ENCODE data around the gene GALNS. TPM values are rescaled to one million over a fixed set of nuclear protein-coding genes. Genes with fewer than 3 reads are reported as not detected.

The GALNS gene
- polyA plus RNA-seq, 6 donors from 2014 or later = 6.1 to 21.4 (median 9.5) TPM

DNA sequence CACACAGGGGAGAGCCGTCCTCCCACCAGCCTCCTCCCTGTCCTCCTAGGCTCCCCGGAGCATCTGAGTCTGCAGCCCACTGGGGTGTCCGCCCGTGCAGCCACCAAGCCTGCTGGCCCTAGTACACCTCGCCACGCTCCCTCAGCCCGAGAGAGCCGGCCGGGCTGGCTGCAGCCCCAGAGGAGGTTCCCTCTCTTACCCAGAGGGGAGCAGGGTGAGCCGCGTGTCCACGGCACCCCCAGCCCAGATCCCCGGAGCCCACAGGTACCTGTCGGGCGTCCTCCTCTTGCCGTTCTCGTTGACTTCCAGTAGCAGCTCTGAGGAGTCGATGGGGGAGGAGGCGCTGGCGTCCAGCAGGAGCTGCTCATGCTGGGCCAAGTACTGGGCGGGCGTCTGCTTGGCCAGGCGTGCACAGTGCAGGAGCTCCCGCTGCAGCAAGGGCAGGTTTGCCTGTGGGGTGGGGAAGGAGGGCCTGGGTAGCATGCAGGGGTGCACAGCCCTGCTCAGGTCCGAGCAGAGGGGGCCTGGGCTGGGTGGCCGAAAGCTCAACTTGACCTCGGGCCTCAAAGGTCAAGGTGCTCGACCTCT, 29.0 kb upstream of the GALNS start:
- H3K9me3 Mint-ChIP-seq = peaks cover 0 to 3% (median 0%) of the 10 kb centered on the region in 7 donors
- H3K27ac Mint-ChIP-seq = peak overlapping the region in 1 of 6 donors; percentile 38
- H3K36me3 Mint-ChIP-seq = peaks cover 0 to under 1% of the 10 kb centered on the region in 2 donors
- peaks cover 7 to 13% (median 7%) of the 10 kb centered on the region in 3 donors for H3K4me1 Mint-ChIP-seq
- H3K27me3 Mint-ChIP-seq = no peaks in the 10 kb centered on the region
- ATAC-seq (ENCODE audit: low read depth in 2 of 2) (no peak), DNase-seq (no peak)
- no peak overlapping the region for H3K4me3 Mint-ChIP-seq

- Mint-ChIP-seq H3K4me1 (peaks cover 7 to 12% (median 7%) of the 10 kb centered on the region in 3 donors), H3K4me3 (peak overlapping the region in 1 of 8 donors; percentile 68), H3K36me3 (no peaks in the 10 kb centered on the region), H3K27ac (peak overlapping the region in 1 of 6 donors; percentile 47), H3K27me3 (no peaks in the 10 kb centered on the region), H3K9me3 (peaks cover 0 to 1% (median 0%) of the 10 kb centered on the region in 7 donors)
- DNase-seq (no peak), ATAC-seq (ENCODE audit: low read depth in 2 of 2) (no peak)
These were observed 28.0 kb upstream of the GALNS start for GRCh38 chr16:88884569-88885271.

DNA sequence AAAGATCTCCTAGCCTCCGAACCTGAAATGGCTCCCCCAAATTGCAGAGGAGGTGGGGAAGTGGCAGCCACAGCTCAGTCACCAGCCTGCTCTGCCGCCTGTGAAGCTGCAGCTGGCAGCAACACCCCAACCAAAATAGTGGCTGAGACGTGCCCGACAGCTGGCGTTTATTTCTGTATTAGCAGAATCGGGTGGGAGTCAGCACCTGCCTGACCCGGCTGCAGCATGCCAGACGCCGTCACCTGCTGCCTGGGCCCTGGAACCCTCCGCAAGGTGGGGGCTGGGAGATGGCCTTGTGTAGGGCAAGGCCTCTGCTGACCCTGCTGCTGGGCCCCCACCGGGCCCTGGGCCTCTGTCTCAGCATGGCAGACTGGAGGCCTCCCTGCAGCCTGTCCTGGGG, 27.2 kb upstream of the GALNS start:
- ATAC-seq (ENCODE audit: low read depth in 2 of 2) = no peak
- H3K4me1 Mint-ChIP-seq = peaks cover 7 to 10% (median 7%) of the 10 kb centered on the region in 3 donors
- DNase-seq = no peak
- no peaks in the 10 kb centered on the region for H3K36me3 Mint-ChIP-seq
- H3K27ac Mint-ChIP-seq = no peak overlapping the region
- H3K27me3 Mint-ChIP-seq = no peaks in the 10 kb centered on the region
- H3K4me3 Mint-ChIP-seq = no peak overlapping the region
- peaks cover 0 to 1% (median 0%) of the 10 kb centered on the region in 7 donors for H3K9me3 Mint-ChIP-seq

DNA sequence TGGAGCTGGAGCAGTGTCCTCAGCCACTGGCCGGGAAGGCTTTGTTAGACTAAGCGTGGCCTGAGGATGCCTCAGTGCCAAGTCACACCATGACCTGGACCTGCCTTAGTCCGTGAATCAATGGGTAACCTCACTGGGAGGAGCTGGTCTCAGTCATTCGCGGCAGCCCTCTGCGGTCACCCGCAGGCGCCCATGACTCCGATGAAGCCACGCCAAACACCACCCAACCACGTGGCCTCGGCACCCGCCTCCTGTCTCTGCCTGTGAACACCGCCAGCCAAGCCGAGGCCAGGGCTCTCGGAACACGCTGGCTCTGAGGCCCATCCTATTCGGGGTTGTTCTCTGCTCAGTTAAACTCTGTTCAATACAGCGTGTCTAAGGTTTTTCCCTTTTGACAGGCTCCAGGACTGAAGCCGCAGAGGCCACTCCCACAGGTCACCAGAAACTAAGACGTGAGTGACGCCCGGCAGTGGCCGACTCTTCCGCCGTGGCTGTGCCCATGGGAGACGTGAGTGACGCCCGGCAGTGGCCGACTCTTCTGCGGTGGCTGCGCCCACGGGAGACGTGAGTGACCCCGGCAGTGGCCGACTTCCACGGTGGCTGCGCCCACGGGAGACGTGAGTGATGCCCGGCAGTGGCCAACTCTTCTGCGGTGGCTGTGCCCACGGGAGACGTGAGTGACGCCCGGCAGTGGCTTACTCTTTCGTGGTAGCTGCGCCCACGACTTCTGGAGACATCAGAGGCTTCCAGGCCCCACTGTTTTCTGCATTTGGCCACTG, 26.6 kb upstream of the GALNS start:
- H3K27ac Mint-ChIP-seq = peak overlapping the region in 3 of 6 donors; percentile 24 to 65 (median 49)
- H3K27me3 Mint-ChIP-seq = no peaks in the 10 kb centered on the region
- H3K36me3 Mint-ChIP-seq = no peaks in the 10 kb centered on the region
- peaks cover 0 to 1% (median 0%) of the 10 kb centered on the region in 7 donors for H3K9me3 Mint-ChIP-seq
- H3K4me1 Mint-ChIP-seq = peaks cover 7 to 10% (median 7%) of the 10 kb centered on the region in 3 donors
- peak overlapping the region in 1 of 8 donors; percentile 16 for H3K4me3 Mint-ChIP-seq
- DNase-seq = no peak
- no peak for ATAC-seq (ENCODE audit: low read depth in 2 of 2)

DNA sequence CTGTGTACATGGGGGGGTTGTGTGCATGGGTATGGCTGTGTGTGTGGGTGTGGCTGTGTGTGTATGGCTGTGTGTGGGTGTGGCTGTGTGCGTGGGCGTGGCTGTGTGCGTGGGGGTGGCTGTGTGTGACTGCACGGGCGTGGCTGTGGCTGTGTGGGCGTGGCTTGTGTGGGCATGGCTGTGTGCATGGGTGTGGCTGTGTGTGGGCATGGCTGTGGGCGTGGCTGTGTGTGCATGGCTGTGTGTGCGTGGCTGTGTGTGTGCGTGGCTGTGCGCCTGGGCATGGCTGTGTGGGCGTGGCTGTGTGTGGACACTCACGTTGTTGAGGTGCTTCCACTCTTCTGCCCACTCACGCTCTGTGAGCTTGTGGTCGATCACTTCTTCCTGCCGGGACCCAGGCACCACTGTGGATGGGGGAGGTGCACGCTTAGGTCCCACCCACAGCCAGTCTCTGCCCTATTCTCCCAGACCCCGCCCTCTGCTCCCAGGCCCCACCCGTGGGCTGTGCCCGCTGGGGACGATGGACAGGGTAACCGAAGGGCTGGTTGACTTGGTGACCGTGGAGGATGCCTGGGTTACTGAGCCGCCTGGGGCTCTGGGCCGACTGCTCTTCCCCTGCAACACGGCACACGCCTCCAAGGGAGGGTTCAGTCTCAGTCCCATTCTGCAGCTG, 25.7 kb upstream of the GALNS start:
- ATAC-seq (ENCODE audit: low read depth in 2 of 2) (peak in 1 of 2 donors; percentile 40), DNase-seq (no peak)
- peaks cover 0 to 1% (median 0%) of the 10 kb centered on the region in 7 donors for H3K9me3 Mint-ChIP-seq
- no peaks in the 10 kb centered on the region for H3K27me3 Mint-ChIP-seq
- H3K27ac Mint-ChIP-seq = peak overlapping the region in 3 of 6 donors; percentile 25 to 94 (median 86)
- H3K4me1 Mint-ChIP-seq = peaks cover 4 to 10% (median 7%) of the 10 kb centered on the region in 3 donors
- H3K36me3 Mint-ChIP-seq = no peaks in the 10 kb centered on the region
- peak overlapping the region in 1 of 8 donors; percentile 60 for H3K4me3 Mint-ChIP-seq

DNA sequence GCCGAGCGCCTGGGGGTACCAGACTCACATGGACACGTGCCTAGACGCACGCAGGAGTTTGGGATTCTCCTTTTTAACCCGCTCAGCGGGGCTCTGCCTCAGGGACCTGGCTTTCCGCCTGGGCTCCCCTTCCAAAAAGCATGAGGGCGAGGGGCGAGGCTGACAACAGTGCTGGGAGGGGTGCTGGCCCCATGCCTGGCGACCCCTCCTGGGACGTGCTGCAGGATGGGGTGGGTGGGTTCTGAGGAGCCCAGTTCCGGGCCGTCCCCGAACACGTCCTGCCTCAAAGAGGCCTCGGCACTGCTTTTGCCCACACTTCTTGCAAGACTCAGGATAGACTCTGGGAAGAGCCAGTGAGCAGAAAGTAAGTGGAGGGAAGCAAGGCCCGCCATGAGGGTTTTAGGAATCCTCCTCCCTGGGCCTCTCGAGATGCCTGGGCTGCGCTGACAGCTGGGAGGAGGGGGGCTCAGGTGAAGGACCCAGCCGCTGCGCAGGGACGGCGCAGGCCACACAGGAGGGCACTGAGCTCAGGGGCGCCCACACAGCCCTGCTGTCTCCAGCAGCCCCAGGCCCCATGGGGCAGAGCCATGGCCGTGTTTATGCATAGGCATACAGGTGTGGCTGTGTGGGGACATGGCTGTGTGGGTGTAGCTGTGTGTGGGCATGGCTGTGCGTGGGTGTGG, 25.1 kb upstream of the GALNS start:
- DNase-seq = no peak
- no peaks in the 10 kb centered on the region for H3K27me3 Mint-ChIP-seq
- ATAC-seq (ENCODE audit: low read depth in 2 of 2) = no peak
- H3K4me1 Mint-ChIP-seq = peaks cover 4 to 10% (median 7%) of the 10 kb centered on the region in 3 donors
- peak overlapping the region in 2 of 6 donors; percentile 81 to 94 for H3K27ac Mint-ChIP-seq
- H3K36me3 Mint-ChIP-seq = no peaks in the 10 kb centered on the region
- peak overlapping the region in 1 of 8 donors; percentile 60 for H3K4me3 Mint-ChIP-seq
- H3K9me3 Mint-ChIP-seq = peaks cover 0 to 1% (median 0%) of the 10 kb centered on the region in 7 donors

DNA sequence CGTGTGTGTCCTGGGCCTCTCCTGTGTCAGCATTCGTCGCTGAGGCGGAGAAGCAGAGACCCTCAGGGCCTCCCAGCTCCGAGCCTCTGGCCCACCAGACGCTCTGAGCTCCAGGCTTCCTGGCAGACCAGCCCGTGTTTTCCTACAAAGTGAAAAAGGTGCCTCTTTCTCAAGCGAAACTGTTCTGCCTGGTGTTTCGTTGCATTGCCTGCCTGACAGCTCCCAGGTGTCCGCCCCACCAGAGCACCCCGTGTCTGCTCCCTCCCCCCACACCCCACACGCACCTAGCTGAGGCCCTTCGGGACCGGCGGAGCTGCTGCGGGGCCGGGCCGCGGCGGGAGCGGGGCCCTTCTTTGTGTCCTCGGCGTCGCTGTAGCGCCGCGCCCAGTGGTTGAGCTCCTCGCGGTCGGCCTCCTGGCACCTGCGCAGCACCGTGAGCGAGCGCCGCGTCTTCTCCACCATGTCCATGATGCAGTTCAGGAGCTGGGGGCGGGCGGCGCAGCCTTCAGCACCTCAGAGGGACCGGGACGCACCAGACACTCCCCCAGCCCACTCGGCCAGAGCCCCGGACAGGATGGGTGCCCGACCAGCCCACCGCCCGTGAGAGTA, 24.4 kb upstream of the GALNS start:
- ATAC-seq (ENCODE audit: low read depth in 2 of 2) (no peak), DNase-seq (no peak)
- Mint-ChIP-seq H3K4me1 (peaks cover 4 to 10% (median 7%) of the 10 kb centered on the region in 3 donors), H3K9me3 (peaks cover 0 to 1% (median 0%) of the 10 kb centered on the region in 7 donors), H3K27me3 (no peaks in the 10 kb centered on the region), H3K4me3 (no peak overlapping the region), H3K36me3 (peaks cover 0 to 6% of the 10 kb centered on the region in 2 donors), H3K27ac (no peak overlapping the region)

GRCh38 chr16:88880226-88881006, 23.7 kb upstream of the GALNS start:
- Mint-ChIP-seq H3K9me3 (peaks cover 0 to 1% (median 0%) of the 10 kb centered on the region in 7 donors), H3K4me1 (peaks cover 6 to 10% (median 7%) of the 10 kb centered on the region in 3 donors), H3K4me3 (no peak overlapping the region), H3K36me3 (peaks cover 0 to 13% of the 10 kb centered on the region in 2 donors), H3K27ac (no peak overlapping the region), H3K27me3 (no peaks in the 10 kb centered on the region)
- ATAC-seq (ENCODE audit: low read depth in 2 of 2) (no peak), DNase-seq (no peak)

- Mint-ChIP-seq H3K36me3 (peaks cover 0 to 16% of the 10 kb centered on the region in 2 donors), H3K4me1 (peaks cover 6 to 10% (median 7%) of the 10 kb centered on the region in 3 donors), H3K27me3 (no peaks in the 10 kb centered on the region), H3K4me3 (no peak overlapping the region), H3K9me3 (peaks cover 0 to 1% (median 0%) of the 10 kb centered on the region in 7 donors), H3K27ac (no peak overlapping the region)
- no peak for ATAC-seq (ENCODE audit: low read depth in 2 of 2)
- no peak for DNase-seq
These were observed 23.0 kb upstream of the GALNS start for GRCh38 chr16:88879788-88880055.

- no peak overlapping the region for H3K4me3 Mint-ChIP-seq
- ATAC-seq (ENCODE audit: low read depth in 2 of 2) (no peak), DNase-seq (no peak)
- peaks cover 0 to 16% of the 10 kb centered on the region in 2 donors for H3K36me3 Mint-ChIP-seq
- no peak overlapping the region for H3K27ac Mint-ChIP-seq
- peaks cover 6 to 10% (median 7%) of the 10 kb centered on the region in 3 donors for H3K4me1 Mint-ChIP-seq
- H3K9me3 Mint-ChIP-seq = peaks cover 0 to 1% (median 0%) of the 10 kb centered on the region in 7 donors
- H3K27me3 Mint-ChIP-seq = no peaks in the 10 kb centered on the region
These were observed 22.4 kb upstream of the GALNS start for GRCh38 chr16:88878967-88879787.

DNA sequence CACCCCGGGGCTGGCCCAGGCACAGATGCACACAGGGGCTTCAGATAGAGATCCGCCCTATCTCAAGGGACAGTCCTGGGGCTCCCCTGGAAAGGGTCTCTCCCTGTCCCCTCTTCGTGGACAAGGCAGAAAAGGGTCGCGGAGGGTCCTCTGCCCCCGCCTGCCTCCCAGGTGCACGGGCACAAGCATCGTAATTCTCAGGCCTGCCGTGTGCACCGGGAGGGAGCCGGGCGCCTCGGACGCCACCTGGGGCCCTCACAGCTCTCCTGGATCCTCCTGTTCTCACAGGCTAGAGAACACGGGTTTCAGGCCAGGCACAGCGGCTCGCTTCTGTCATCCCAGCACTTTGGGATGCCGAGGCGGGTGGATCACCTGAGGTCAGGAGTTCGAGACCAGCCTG, 21.6 kb upstream of the GALNS start:
- Mint-ChIP-seq H3K4me1 (peaks cover 6 to 9% (median 7%) of the 10 kb centered on the region in 3 donors), H3K9me3 (peaks cover 0 to 1% (median 0%) of the 10 kb centered on the region in 7 donors), H3K36me3 (peaks cover 0 to 16% of the 10 kb centered on the region in 2 donors), H3K4me3 (no peak overlapping the region), H3K27ac (no peak overlapping the region), H3K27me3 (no peaks in the 10 kb centered on the region)
- no peak for ATAC-seq (ENCODE audit: low read depth in 2 of 2)
- no peak for DNase-seq

Measured in naive B cell (primary cell).